Kasumi-1 (cell line): Measurements from ENCODE around the gene AGXT.
A peak's percentile ranks its signal among the peaks of the same experiment; 100 is the strongest.
"Not testable (repeated sequence)": the region's sequence is repeated elsewhere in the genome, so short reads cannot be mapped to it uniquely, and the experiment has no call there.

Experiments used
- DNase-seq, 2 experiments: peaks; one replicate each; lab custom pipeline; 2025; lab: John Stamatoyannopoulos, UW

The AGXT gene

GRCh38 chr2:240840435-240841060 lies 28.1 kb upstream of the AGXT start:
- DNase-seq, result peak in 1 of 2 experiments; percentile 38

- DNase-seq, result not testable (repeated sequence)
Measured at GRCh38 chr2:240846309-240846708, 22.3 kb upstream of the AGXT start.

DNA sequence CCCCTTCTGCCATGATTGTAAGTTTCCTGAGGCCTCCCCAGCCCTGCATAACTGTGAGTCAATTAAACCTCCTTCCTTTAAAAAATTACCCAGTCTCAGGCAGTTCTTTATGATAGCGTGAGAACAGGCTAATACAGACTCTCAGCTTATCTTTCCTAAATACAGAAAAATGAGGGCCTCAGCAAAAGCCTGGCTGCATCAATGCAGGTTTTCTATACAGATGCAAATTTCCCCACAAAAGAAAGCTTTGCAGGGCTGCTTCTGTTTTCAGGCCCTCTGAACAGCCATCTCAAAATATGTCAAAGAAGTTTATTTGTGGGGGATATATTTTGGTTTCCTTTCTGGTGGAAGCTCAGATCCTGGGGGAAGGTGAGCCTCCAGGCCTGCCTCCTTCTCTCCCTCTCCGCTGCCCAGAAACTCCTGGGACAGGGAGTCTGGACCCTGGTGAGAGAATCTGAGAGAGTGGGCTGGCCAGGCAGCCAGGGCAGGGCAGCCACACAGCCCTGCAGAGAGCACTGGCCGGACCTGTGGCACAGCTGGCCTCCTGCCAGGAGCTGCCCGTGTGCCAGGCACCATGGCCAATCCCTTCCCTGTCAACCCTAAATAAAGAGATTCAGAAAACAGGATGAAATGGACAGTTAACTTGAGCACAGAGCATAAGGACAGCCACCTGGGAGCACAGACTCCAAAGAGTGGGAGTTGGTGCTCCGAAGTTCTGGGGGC lies 21.6 kb upstream of the AGXT start:
- DNase-seq, result no peak

DNA sequence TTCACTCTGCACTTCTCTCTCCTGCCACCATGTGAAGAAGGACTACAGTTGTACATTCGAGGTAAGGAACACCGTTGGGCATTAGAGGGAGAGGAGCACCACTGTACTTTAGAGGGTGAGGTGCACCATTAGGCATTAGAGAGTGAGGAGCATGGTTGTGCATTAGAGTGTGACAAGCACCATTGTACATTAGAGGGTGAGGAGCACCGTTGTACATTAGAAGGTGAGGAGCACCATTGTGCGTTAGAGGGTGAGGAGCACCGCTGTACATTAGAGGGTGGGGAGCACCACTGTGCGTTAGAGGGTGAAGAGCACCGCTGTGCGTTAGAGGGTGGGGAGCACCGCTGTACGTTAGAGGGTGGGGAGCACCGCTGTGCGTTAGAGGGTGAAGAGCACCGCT lies 20.8 kb upstream of the AGXT start:
- no peak for DNase-seq

GRCh38 chr2:240848900-240849680 lies 19.5 kb upstream of the AGXT start:
- no peak for DNase-seq

GRCh38 chr2:240850026-240850425 lies 18.6 kb upstream of the AGXT start:
- no peak for DNase-seq

- DNase-seq, result no peak
Measured at GRCh38 chr2:240850756-240851077, 17.9 kb upstream of the AGXT start.

- peak; percentile 36 to 57 for DNase-seq
Measured at GRCh38 chr2:240851078-240851991, 17.3 kb upstream of the AGXT start.

GRCh38 chr2:240852671-240853314 lies 15.8 kb upstream of the AGXT start:
- no peak for DNase-seq

DNA sequence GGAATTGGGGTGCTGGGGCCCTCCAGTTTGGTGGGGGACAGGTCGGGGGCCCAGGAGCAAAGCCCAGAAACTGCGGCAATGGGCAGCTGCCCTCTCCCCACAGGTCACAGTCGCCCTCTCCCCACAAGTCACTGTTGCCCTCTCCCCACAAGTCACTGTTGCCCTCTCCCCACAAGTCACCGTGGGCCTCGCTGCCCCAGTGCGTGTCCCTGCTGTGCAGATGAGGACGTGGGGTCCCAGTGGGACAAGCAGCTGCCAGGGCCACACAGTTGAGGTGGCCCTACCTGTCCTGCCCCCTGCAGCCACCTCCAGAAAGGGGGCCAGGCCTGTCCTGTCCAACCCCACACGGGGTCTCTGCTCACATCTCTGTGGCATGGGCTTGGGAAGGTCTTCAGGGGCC lies 13.0 kb upstream of the AGXT start:
- no peak for DNase-seq

- no peak for DNase-seq
Measured at GRCh38 chr2:240856151-240856980, 12.3 kb upstream of the AGXT start.

GRCh38 chr2:240857039-240858008 lies 11.3 kb upstream of the AGXT start:
- no peak for DNase-seq

GRCh38 chr2:240858321-240858720 lies 10.3 kb upstream of the AGXT start:
- DNase-seq, result no peak

DNA sequence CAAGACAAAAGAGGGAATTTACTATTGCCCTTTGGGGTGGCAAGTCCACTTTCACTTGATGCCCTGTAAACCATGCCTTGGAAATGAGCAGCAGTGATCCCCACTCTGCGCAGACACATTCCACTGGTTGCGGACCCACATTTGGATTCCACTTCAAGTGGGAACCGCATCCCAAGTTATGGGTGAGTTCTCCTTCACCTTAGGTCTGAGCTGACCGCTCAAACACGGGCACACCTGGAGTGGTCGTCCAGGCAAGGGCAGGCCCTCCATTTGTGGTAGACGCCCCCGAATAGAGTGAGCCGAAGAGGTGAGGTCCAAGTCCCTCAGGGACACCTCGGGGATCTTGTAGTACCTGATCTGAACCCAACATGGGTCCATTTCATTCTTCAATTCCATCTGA lies 9.8 kb upstream of the AGXT start:
- no peak for DNase-seq

DNA sequence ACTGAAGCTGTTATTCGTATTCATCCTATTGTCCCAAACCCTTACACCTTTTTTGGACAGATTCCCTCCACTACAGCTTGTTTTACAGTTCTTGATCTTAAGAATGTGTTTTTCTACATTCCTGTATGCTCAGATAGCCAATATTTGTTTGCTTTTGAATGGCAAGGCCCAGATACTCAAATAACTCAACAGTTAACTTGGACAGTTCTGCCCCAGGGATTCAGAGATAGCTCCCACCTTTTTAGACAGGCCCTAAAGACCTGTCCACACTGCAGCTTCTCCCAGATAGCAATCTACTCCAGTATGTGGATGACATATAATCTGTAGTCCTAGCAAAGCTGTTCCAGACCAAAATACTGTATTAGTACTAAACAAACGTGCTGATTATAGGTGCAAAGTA lies 7.1 kb upstream of the AGXT start:
- no peak for DNase-seq

DNA sequence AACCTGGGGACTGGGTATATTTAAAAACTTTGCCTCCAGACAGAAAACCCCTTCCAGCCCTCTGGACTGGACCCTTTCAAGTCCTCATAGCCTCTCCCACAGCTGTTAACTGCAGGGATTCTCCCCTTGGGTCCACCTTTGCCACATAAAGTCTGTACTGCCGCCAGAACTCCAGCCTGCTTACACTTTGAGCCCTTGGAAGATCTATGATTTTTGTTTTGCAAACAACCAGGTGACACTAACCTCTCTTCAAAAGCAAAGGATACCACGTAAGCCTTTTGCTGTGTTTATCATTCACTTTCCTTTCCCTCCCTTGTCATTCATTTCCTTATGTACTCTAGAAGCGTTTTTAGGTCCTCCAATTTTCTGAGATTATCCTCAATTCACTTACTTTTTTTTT lies 4.1 kb upstream of the AGXT start:
- no peak for DNase-seq

DNA sequence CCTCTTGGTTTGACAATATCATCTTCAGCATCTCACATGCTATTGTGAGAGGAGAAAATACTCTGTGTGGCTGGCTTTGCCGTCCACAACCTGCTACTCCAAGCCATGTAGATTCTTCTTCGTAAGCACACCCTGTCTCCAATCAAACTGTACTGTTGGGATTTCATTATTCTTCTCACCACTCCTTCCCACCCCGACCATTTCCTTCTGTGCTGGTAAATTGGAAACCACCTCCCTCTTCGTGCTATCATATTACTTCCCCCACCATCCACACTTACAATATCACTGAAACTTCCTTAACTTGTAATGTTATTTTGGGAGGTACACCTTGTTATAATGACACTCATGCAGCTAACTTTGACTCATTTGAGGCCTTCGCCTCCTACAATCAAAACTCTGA lies 3.2 kb upstream of the AGXT start:
- peak in 1 of 2 experiments; percentile 15 for DNase-seq

DNA sequence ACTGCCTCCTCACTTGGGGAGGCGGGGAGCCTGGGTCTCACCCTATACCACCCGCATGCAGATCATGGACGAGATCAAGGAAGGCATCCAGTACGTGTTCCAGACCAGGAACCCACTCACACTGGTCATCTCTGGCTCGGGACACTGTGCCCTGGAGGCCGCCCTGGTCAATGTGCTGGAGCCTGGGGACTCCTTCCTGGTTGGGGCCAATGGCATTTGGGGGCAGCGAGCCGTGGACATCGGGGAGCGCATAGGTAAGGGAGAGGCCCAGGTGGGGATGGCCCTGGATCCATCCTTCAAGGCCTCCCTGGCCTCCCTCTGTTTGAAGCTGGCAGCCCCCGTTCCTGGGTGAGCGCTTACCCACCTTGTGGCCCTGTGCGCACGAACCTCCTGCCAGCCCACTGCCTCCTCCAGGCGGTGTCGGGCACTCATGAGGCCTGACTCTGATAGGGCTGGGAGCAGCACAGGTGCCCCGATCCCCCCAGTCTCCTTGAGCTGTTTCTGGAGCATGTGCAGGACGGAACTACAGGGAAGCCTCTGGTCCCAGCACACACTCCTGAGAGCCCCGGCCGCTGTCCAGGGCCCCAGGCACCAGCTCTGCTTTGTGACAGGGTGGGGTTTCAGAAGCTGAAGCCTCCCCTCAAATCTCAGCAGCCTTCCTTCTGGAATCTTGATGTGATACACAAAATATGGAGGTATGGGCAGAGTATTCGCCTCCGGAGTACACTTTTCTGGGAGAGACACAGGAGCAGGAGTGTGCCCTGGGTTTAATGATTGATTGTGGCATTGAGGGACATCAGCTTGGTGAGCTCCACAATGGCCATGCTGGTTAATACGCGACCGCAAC lies 708 bp downstream of the AGXT start:
- no peak for DNase-seq
